ENCODE measurements around the gene GLIS2. TPM values are rescaled to one million over a fixed set of nuclear protein-coding genes. Genes with fewer than 3 reads are reported as not detected.

Gene GLIS2
- total and polyA plus RNA-seq, 4 donors = 12.3 to 72.6 (median 29.3) TPM

- H3K36me3 ChIP-seq (ENCODE audit: control insufficient read depth in 1 of 2, insufficient read depth in 2 of 2, low read length in 1 of 2) = no peaks in the 10 kb centered on the region
- DNase-seq (no peak), ATAC-seq (ENCODE audit: low FRiP score) (no peak)
- WGBS, 2 donors = 72 to 79% methylated on average over 13 of the region's 13 CpGs
- H3K27me3 ChIP-seq (ENCODE audit: control insufficient read depth in 1 of 2, insufficient read depth in 2 of 2, low read length in 1 of 2) = no peaks in the 10 kb centered on the region
- no peaks in the 10 kb centered on the region for H3K9me3 ChIP-seq (ENCODE audit: control insufficient read depth, low read length)
- no peak overlapping the region for H3K27ac ChIP-seq (ENCODE audit: low read depth in 1 of 2, low read length in 2 of 2)
- intact Hi-C loops (cut with DNase I) = no loop called here
- H3K4me3 ChIP-seq (ENCODE audit: low read length in 2 of 2) = no peak overlapping the region
- H3K4me1 ChIP-seq (ENCODE audit: control insufficient read depth in 1 of 2, insufficient read depth in 2 of 2, low read length in 2 of 2) = peaks cover 0 to 2% of the 10 kb centered on the region in 2 donors
These were observed 11.9 kb upstream of the GLIS2 start for GRCh38 chr16:4303973-4304372.

- DNase-seq (no peak), ATAC-seq (ENCODE audit: low FRiP score) (no peak)
- Histone ChIP-seq H3K27me3 (ENCODE audit: control insufficient read depth in 1 of 2, insufficient read depth in 2 of 2, low read length in 1 of 2) (no peaks in the 10 kb centered on the region), H3K27ac (ENCODE audit: low read depth in 1 of 2, low read length in 2 of 2) (peak overlapping the region; percentile 37 to 72), H3K4me3 (ENCODE audit: low read length in 2 of 2) (no peak overlapping the region), H3K9me3 (ENCODE audit: control insufficient read depth, low read length) (no peaks in the 10 kb centered on the region), H3K36me3 (ENCODE audit: control insufficient read depth in 1 of 2, insufficient read depth in 2 of 2, low read length in 1 of 2) (no peaks in the 10 kb centered on the region), H3K4me1 (ENCODE audit: control insufficient read depth in 1 of 2, insufficient read depth in 2 of 2, low read length in 2 of 2) (no peaks in the 10 kb centered on the region)
- intact Hi-C loops (cut with DNase I) = no loop called here
- WGBS, 2 donors = 89% methylated on average over 16 of the region's 16 CpGs
These were observed 9.2 kb upstream of the GLIS2 start for GRCh38 chr16:4306470-4307214.

GRCh38 chr16:4307215-4308037 lies 8.4 kb upstream of the GLIS2 start:
- peak; percentile 94 for ATAC-seq (ENCODE audit: low FRiP score)

GRCh38 chr16:4309102-4309832 lies 6.6 kb upstream of the GLIS2 start:
- no peaks in the 10 kb centered on the region for H3K36me3 ChIP-seq (ENCODE audit: control insufficient read depth in 1 of 2, insufficient read depth in 2 of 2, low read length in 1 of 2)
- 88 to 92% methylated on average over 14 of the region's 14 CpGs for WGBS, 2 donors
- DNase-seq (no peak), ATAC-seq (ENCODE audit: low FRiP score) (no peak)
- H3K27ac ChIP-seq (ENCODE audit: low read depth in 1 of 2, low read length in 2 of 2) = no peak overlapping the region
- no peaks in the 10 kb centered on the region for H3K27me3 ChIP-seq (ENCODE audit: control insufficient read depth in 1 of 2, insufficient read depth in 2 of 2, low read length in 1 of 2)
- H3K4me1 ChIP-seq (ENCODE audit: control insufficient read depth in 1 of 2, insufficient read depth in 2 of 2, low read length in 2 of 2) = no peaks in the 10 kb centered on the region
- intact Hi-C loops (cut with DNase I) = no loop called here
- no peak overlapping the region for H3K4me3 ChIP-seq (ENCODE audit: low read length in 2 of 2)
- H3K9me3 ChIP-seq (ENCODE audit: control insufficient read depth, low read length) = no peaks in the 10 kb centered on the region

More at GRCh38 chr16:4307215-4308037, 8.4 kb upstream of the GLIS2 start:
- 8 to 10% methylated on average over 50 to 68 of the region's 68 CpGs for WGBS, 2 donors
- Histone ChIP-seq H3K9me3 (ENCODE audit: control insufficient read depth, low read length) (no peaks in the 10 kb centered on the region), H3K27ac (ENCODE audit: low read depth in 1 of 2, low read length in 2 of 2) (peak overlapping the region; percentile 37 to 72), H3K27me3 (ENCODE audit: control insufficient read depth in 1 of 2, insufficient read depth in 2 of 2, low read length in 1 of 2) (no peaks in the 10 kb centered on the region), H3K4me1 (ENCODE audit: control insufficient read depth in 1 of 2, insufficient read depth in 2 of 2, low read length in 2 of 2) (no peaks in the 10 kb centered on the region), H3K4me3 (ENCODE audit: low read length in 2 of 2) (peak overlapping the region; percentile 6), H3K36me3 (ENCODE audit: control insufficient read depth in 1 of 2, insufficient read depth in 2 of 2, low read length in 1 of 2) (no peaks in the 10 kb centered on the region)
- intact Hi-C loops (cut with DNase I) = no loop called here
- peak; percentile 96 to 97 for DNase-seq

DNA sequence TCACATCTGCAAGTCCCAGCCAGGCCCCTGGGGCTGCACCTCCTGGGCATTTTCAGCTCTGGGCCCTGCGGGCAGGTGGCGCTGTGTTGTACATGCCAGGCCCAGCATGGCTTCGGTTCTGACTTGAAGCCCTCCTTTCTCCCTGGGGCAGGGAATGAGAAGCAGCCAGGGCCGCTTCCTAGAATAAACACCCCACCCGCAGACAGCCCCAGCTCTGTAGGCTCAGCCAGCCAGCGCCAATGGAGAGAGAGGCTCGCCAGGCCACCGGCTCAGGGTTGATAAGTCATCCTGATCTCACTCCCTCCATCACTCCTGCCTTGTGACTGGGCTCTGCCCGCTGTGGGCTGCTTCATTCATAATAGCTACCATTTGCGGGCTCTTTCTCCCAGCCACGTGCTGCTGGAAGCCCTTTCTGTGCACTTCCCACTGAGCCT lies 6.0 kb upstream of the GLIS2 start:
- WGBS, 2 donors = 17 to 22% methylated on average over 11 of the region's 11 CpGs
- Histone ChIP-seq H3K4me3 (ENCODE audit: low read length in 2 of 2) (no peak overlapping the region), H3K4me1 (ENCODE audit: control insufficient read depth in 1 of 2, insufficient read depth in 2 of 2, low read length in 2 of 2) (no peaks in the 10 kb centered on the region), H3K9me3 (ENCODE audit: control insufficient read depth, low read length) (no peaks in the 10 kb centered on the region), H3K27ac (ENCODE audit: low read depth in 1 of 2, low read length in 2 of 2) (peak overlapping the region in 1 of 2 donors; percentile 2), H3K27me3 (ENCODE audit: control insufficient read depth in 1 of 2, insufficient read depth in 2 of 2, low read length in 1 of 2) (no peaks in the 10 kb centered on the region), H3K36me3 (ENCODE audit: control insufficient read depth in 1 of 2, insufficient read depth in 2 of 2, low read length in 1 of 2) (no peaks in the 10 kb centered on the region)
- DNase-seq (peak; percentile 81 to 87), ATAC-seq (ENCODE audit: low FRiP score) (no peak)
- intact Hi-C loops (cut with DNase I) = loop anchor here in 1 of 2 donors (10.0 kb wide), 1 partner anchor 355 kb away; no protein-coding TSS in a partner anchor

DNA sequence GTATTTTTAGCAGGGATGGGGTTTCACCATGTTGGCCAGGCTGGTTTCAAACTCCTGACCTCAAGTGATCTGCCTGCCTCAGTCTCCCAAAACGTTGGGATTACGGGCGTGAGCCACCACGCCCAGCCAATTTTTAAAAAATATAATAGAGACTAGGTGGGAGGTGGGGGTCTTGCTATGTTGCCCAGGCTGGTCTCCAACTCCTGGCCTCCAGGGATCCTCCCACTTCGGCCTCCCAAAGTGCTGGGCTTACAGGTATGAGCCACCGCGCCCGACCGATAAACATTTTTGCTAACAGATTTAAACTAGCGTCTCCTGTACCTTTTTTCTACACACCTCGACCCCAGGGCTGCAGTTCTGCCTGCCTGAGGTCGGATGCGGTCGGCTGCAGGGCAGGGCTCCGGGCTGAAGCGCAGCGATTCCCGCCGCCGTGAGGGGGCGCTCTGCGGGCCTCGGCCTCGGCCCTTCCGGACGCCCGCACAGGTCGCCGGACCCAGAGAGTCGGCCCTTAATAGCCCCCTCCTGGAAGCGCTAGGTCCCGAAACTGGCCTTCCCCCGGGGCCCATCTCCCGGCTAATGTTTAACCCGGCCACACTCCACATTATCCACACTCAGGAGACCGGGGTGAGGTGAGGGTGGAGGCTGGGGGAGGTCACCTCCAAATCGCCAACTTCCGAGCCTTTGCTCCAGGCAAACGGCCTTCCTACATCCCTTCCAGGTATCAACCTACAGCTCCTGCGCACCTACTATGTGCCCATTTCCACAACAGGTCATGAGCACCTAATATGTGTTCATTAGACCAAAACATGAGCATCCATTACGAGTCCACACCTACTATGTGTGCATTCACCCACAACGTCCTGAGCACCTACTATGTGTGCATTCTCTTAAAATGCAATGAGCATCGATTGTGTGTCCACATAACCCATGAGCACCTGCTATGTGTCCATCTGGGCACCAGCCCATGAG lies 2.0 kb upstream of the GLIS2 start:
- Histone ChIP-seq H3K4me1 (ENCODE audit: control insufficient read depth in 1 of 2, insufficient read depth in 2 of 2, low read length in 2 of 2) (no peaks in the 10 kb centered on the region), H3K36me3 (ENCODE audit: control insufficient read depth in 1 of 2, insufficient read depth in 2 of 2, low read length in 1 of 2) (no peaks in the 10 kb centered on the region), H3K27me3 (ENCODE audit: control insufficient read depth in 1 of 2, insufficient read depth in 2 of 2, low read length in 1 of 2) (no peaks in the 10 kb centered on the region), H3K4me3 (ENCODE audit: low read length in 2 of 2) (no peak overlapping the region), H3K9me3 (ENCODE audit: control insufficient read depth, low read length) (no peaks in the 10 kb centered on the region), H3K27ac (ENCODE audit: low read depth in 1 of 2, low read length in 2 of 2) (no peak overlapping the region)
- no peak for ATAC-seq (ENCODE audit: low FRiP score)
- peak in 1 of 2 donors; percentile 61 for DNase-seq
- intact Hi-C loops (cut with DNase I) = loop anchor here in 1 of 2 donors (10.0 kb wide), 1 partner anchor 359 kb away; no protein-coding TSS in a partner anchor
- WGBS, 2 donors = 20 to 22% methylated on average over 42 to 43 of the region's 43 CpGs

- no peaks in the 10 kb centered on the region for H3K9me3 ChIP-seq (ENCODE audit: control insufficient read depth, low read length)
- DNase-seq (peak in 1 of 2 donors; percentile 66), ATAC-seq (ENCODE audit: low FRiP score) (no peak)
- H3K36me3 ChIP-seq (ENCODE audit: control insufficient read depth in 1 of 2, insufficient read depth in 2 of 2, low read length in 1 of 2) = no peaks in the 10 kb centered on the region
- H3K27ac ChIP-seq (ENCODE audit: low read depth in 1 of 2, low read length in 2 of 2) = peak overlapping the region in 1 of 2 donors; percentile 83
- intact Hi-C loops (cut with DNase I) = loop anchor here in 1 of 2 donors (5.0 to 10.0 kb wide), 2 partner anchors 58 to 360 kb away; partner anchors contain the start of gene VASN
- H3K4me3 ChIP-seq (ENCODE audit: low read length in 2 of 2) = peak overlapping the region; percentile 52 to 88
- H3K4me1 ChIP-seq (ENCODE audit: control insufficient read depth in 1 of 2, insufficient read depth in 2 of 2, low read length in 2 of 2) = no peaks in the 10 kb centered on the region
- WGBS, 2 donors = 2 to 3% methylated on average over 33 of the region's 33 CpGs
- no peaks in the 10 kb centered on the region for H3K27me3 ChIP-seq (ENCODE audit: control insufficient read depth in 1 of 2, insufficient read depth in 2 of 2, low read length in 1 of 2)
These were observed 1.2 kb upstream of the GLIS2 start for GRCh38 chr16:4314532-4315185.

Data from aorta (tissue), 5 donors.